NCI-H2196 (cell line): Measurements from ENCODE around the gene ABCC6.
"Not testable (repeated sequence)": the region's sequence is repeated elsewhere in the genome, so short reads cannot be mapped to it uniquely, and the experiment has no call there.

Source experiments
- DNase-seq: peaks from one replicate; lab custom pipeline; 2025; ENCODE audit not compliant: unreplicated experiment; lab: John Stamatoyannopoulos, UW

ABCC6 gene

DNA sequence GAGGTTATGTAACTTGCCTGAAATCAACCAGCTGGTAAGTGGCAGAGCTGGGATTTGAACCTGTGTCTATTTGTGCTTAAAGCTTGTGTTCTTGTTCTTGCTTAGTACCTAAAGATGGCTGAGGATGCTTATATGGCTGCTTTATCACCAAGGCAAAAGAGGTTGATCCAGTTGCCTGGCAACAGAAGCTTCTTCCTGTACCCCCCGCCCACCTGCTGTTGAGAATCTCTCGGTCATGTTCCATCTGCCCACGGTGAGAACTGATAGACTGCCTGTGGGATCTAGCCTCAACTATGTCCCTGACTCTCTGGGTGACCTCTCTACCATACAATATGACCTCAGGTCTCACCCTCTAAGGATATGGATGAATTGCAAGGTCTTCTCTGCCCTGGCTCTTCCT lies 60.7 kb downstream of the ABCC6 start:
- DNase-seq: no peak

DNA sequence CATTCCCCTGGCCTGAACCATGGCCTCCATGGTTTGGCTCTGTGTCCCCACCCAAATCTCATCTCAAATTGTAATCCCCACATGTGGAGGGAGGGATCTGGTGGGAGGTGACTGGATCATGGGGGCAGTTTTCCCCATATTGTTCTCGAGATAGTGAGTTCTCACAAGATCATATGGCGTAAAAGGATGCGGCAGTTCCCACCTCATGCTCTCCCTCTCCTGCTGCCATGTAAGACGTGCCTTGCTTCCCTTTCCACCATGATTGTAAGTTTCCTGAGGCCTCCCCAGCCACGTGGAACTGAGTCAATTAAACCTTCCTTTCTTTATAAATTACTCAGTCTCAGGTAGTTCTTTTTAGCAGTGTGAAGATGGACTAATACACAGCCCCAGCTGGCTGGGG lies 61.5 kb downstream of the ABCC6 start:
- DNase-seq: not testable (repeated sequence)

DNA sequence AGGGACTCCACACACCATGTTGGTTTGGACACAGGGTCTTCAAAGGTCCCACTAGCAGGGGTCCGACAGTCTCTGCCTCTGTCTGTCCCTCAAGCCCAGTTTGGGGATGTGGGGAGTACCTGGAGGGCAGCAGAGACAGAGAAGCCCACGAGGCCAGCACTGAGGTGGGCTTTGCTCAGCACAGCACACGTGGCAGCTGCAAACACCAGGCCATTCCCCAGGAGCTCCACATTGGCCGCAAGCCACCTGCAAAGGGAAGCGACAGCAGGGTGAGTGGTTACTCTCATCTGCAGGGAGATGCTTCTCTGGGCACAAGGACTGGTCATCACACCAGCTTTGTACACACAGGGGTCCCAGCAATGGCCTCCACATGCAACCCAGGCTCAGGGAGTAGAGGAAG lies 62.0 kb downstream of the ABCC6 start:
- DNase-seq: no peak

DNA sequence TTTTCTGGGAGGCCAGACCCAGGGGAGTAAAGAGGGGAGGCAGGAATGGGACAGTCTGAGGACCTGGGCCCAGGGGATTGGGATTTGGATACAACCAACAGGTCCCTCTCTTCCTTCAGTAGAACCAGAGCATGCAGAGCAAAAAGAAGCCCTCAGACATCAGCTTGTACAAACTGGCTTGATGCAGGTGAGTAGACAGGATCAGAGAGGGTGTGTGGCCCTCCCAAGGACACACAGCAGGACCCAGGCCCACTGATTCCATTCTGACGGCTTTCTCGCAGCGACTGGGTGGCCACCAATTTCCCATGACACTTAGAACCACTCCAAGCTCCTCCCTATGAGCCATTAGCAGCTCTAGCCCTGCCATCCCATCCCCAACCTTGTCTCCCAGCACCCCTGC lies 63.6 kb downstream of the ABCC6 start:
- no peak for DNase-seq

DNA sequence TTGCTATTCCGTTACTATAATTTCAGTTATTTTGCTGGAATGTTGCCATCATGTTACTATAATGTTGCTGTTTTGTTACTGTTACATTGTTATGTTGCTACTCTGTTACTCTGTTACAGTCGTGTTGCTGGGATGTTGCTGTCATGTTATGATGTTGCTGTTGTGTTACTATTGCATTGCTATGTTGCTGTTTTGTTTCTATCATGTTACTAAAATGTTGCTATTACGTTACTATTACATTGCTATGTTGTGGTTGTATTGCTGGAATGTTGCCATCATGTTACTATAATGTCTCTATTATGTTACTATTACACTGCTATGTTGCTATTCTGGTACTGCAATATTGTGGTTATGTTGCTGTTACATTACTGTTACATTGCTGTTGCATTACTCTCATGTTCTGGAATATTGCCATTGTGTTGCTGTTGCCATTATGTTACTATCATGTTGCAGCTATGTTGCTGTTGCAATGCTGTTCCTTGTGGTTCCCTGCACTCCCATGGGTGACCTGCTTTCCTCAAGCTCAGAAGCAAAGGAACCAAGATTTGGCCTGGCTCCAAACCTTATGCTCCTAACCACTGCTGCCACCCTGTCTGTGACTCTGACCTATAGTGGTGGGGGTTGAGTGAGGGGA lies 64.4 kb downstream of the ABCC6 start:
- no peak for DNase-seq

DNA sequence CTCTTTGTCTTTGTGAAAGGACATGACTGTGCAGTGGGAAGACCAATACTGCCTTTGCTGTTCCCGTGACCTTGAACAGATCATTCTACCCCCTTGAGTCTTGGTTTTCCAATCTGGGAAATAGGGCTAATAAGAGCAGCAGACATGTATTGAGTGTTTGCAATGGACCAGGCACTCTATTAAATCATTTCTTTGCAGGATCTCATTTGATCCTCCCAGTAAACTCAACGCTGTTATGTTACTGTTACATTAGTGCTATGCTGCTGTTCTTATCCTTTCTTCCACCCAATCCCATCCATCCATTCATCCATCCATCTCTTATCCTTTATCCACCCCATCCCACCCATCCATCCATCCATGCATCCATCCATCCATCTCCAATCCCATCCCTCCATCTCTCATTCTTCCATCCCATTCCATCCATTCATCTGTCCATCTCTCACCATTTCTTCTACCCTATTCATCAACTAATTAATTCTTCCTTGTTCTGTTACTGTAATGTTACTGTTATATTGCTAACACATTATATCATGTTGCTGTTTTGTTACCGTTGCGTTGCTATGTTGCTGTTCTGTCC lies 65.1 kb downstream of the ABCC6 start:
- no peak for DNase-seq

DNA sequence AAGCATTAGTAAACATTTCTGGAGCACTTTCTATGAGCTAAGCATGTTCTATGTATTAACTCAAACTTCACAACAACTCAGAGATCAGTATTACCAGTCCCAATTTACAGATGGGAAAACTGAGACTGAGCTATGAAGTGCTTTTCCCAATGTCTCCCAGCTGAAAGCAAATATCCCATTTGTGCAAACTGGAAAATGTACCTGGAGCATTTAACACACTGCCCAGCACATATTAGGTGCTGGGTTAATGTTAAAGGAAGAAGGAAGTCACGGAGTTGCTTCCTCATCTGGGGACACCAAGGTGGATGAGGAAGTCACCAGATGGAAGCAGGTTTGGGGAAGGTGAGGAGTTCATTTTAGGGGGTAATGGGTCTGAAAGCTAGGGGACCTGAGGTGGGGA lies 66.1 kb downstream of the ABCC6 start:
- DNase-seq: no peak

DNA sequence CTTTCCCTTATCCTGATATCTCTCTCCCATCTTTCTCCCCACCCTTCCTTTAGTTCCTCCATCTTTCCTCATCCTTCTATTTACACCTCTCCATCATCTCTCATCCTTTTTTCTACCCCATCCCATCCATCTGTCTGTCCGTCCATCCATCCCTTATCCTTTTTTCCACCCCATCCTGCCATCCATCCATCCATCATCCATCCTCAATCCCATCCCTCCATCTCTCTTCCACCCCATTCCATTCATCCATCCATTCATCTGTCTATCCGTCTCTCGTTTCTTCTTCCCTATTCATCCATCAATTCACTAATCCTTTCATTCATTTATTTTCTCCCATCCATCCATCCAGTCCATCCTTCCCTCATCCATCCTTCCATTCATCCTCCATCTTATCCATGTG lies 68.1 kb downstream of the ABCC6 start:
- no peak for DNase-seq

DNA sequence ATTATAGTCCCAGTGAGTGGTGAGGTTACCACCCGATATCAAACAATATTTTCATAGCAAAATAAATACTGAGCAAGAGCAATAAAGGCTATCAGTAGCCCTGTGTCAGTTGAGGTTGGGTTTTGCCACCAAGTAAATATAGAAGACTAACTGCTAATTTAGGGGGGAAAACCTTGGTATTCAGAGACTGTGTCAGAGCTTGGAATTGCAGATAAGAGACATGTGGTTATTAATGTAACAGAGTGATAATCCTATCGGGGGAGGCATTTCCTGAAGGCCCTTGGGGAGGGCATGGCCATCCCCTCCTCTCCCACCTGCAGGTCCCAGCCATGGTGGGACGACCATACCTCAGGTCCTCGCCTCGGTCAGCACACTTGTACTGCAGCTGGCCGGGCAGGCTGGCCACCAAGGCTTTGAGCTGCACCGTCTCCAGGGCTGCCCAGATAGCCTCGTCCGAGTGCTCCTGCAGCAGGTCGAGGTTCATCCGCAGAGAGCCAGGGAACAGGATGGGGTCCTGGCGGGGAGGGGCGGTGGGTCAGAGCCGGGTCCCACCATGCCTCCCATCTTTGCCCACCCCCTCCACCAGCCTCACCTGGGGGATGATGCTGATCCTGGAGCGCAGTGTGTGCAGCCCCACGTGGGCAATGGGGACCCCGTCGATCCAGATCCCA lies 68.9 kb downstream of the ABCC6 start:
- no peak for DNase-seq

DNA sequence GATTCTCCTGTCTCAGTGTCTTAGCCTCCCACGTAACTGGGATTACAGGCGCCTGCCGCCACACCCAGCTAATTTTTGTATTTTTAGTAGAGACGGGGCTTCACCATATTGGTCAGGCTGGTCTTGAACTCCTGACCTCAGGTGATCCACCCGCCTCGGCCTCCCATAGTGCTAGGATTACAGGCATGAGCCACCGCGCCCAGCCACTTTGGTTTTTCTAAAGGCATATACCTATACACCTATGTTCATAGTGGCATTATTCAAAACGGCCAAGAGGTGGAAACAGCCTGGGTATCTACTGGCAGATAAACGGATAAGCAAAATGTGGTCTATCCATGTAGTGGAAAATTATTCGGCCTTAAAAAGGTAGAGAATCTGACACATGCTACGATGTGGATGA lies 70.3 kb downstream of the ABCC6 start:
- not testable (repeated sequence) for DNase-seq

DNA sequence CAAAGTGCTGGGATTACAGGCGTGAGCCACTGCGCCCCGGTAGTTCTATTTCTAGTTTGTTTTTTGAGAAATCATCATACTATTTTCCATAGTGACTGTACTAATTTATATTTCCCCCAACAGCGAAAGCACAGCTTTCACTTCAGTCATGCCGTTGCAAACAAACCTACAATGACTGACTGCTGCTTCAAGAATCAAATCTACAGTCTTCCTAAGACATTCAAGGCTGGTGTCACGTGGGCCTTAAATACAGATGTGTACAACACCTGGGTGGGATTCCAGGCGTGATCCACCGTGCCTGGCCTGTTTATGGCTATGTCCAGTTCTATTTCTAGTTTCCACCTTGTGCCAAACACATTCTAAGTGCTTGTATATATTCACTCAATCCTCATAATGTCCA lies 72.0 kb downstream of the ABCC6 start:
- no peak for DNase-seq

DNA sequence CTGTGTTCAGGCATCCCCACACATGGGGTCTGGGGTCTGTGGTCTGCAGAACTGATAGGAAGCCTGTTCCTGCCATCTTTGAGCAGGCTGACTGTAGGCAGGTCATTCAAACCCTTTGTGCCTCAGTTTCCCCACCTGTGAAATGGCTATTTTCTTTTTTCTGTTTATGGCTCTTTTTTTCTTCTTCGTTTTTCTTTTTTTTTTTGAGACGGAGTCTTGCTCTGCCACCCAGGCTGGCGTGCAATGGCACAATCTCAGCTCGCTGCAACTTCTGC lies 72.5 kb downstream of the ABCC6 start:
- no peak for DNase-seq

DNA sequence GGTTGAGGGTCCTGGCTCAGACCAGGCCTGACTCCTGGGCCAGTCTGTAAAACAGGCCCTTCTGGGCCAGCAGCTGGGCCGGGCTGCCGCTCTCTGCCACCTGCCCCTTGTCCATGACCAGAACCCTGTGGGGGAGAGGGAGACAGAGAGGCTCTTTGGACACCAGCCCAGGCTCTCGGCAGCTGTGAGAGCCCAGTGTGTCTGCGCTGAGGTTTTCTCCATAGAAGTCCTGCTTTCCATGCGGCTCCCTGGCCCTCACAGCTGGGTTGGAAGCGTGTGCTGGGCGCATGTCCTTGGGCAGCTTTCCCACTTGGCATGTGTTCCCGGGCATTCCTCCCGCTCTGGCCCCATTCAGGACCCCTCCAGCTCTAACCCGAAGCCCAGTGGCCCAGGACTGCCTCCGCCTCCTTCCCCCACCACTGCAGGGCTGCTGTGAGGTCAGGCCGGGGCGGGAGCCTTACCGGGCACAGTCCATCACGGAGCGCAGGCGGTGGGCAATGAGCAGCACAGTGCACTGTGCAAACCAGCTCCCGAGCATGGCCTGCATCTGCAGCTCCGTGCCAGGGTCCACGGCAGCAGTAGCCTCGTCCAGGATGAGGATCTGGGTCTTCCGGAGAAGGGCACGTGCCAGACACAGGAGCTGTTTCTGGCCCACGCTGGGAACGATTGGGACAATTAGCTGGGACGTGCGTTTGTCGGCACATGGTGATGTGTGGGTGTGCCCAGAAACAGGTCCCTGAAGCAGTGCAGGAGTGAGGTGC lies 73.0 kb downstream of the ABCC6 start:
- DNase-seq: peak; percentile 86

DNA sequence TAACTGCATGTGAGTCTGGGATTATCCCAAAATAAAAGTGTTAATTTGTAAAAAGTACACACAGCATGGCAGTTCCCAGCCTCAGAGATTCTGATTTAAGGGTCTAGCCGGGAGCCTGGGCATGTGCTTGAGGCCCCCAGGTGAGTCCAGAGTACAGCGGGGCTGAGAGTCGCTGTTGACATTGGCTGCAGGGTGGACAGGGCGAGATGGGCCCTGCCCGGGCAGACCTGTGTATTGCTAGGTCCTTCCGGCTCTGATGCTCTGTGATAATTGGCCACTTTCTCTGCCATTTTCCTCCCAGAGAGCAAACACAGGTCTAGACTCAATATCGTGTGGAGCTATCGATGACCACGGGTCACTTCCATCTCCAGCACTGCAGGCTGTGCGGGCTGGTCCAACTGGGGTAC lies 73.6 kb downstream of the ABCC6 start:
- no peak for DNase-seq

DNA sequence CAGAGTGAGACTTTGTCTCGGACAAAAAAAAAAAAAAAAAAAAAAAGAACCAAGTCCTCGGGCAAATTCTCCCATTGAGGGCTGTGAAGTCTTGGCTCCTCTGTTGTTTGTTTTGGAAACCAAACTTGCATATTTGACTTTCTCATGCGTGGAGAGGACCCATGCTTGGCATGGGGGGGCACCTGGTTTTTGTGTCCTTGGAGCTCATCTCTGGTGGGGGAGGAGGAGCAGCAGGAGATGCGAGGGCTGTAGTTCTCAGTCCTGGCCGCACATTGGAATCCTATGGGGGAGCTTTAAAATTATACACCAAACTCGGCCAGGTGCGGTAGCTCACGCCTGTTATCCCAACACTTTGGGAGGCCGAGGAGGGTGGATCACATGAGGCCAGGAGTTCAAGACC lies 74.5 kb downstream of the ABCC6 start:
- DNase-seq: peak; percentile 16

DNA sequence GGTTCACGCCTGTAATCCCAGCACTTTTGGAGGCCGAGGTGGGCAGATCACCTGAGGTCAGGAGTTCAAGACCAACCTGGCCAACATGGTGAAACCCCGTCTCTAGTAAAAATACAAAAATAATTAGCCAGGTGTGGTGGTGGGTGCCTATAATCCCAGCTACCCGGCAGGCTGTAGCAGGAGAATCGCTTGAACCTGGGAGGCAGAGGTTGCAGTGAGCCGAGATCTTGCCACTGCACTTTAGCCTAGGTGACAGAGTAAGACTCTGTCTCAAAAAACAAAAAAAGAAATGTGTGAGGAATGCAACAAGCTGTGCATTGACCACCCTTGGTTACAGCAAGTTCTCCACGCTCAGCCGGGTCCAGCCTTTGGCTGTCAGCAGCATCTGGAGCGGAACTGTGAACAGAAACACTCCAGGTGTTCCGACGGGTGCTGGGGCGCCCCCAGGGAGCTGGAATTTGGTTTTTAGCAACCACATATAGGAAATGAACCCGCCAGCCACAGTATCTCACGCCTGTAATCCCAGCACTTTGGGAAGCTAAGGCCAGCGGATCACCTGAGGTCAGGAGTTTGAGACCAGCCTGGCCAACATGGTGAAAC lies 75.2 kb downstream of the ABCC6 start:
- DNase-seq: not testable (repeated sequence)

DNA sequence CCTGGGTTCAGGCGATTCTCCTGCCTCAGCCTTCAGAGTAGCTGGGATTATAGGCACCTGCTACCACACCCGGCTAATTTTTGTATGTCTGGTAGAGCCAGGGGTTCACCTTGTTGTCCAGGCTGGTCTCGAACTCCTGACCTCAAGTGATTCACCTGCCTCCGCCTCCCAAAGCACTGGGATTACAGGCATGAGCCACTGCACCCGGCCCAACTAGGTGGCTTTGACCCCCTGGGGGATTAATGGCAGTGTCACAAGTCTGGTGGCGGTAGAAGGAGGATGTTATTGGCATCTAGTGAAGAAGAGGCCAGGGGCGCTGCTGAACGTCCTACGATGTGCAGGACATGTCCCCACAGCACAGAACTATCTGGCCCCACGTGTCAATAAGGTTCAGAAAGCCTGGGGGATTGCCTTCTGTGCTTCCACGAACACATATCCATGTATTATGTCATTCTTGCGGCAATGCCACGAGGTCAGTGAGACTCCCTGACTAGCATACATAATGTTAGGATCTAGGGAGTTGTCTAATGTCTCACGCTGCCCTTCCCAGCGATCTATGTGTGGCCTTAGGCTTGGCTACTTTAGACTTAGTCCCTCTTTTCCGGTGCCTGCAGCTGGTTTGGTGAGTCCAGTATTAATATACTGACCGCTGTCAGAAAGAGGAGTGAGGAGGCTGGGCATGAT lies 75.8 kb downstream of the ABCC6 start:
- DNase-seq: no peak

DNA sequence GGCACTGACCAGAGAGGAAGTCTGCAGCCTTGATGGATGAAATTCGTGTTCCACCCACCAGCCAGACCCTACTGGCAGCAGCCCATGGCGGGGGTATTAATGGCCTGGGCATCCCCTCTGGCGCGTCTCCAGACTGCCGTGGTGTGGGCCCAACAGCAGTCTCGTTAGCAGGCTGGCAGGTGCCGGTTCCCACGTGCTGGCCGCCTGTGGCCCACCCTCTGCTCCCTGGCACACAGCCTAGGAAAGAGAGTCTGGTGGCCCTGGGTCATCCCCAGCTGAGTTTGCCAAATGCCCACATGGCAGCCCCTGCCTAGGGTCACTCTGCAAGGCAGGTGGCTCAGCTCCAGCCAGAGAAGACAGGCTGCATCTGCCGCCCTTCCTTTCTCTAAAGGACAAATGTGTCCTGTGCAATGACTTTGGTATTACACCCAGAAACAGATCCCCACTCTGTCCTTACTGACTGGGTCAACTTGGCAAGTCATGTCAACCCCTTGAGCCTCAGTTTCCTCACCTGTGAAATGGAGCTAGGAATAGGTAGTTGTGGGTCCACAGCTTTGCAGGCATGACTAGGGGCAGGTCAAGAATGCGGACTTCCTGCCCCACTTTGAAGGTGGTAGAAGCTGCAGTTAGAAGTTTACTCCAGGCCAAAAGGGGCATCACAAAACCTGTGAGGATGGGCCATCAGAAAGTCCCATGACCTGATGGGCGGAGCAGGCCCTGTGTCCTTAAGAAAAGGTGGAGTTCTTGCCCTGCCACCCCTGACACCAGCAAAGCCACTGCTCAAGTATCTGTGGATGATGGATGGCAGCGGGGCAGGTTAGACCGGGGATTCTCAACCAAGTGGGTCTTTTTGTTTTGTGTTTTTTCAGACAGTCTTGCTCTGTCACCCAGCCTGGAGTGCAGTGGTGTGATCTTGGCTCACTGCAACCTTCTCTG lies 76.6 kb downstream of the ABCC6 start:
- DNase-seq: peak; percentile 15

DNA sequence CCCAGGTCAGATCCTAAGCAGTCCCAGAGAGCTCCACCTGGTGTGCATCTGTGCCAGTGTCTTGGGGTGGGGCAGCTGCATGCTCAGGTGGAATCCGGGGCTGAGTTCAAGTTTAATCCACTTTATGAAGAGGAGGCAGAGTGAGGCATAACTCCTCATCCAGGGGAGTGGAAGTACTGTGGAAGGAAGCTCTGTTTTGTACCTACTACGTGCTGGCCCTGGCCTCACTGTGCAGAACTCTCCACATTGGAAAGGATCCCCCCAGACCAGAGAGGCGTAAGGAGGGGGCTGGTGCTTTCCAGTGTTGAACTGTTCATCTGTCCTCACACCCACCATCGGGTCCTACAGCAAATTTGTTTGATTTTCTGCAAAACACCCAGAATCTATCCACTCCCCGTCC lies 78.0 kb downstream of the ABCC6 start:
- DNase-seq: no peak

DNA sequence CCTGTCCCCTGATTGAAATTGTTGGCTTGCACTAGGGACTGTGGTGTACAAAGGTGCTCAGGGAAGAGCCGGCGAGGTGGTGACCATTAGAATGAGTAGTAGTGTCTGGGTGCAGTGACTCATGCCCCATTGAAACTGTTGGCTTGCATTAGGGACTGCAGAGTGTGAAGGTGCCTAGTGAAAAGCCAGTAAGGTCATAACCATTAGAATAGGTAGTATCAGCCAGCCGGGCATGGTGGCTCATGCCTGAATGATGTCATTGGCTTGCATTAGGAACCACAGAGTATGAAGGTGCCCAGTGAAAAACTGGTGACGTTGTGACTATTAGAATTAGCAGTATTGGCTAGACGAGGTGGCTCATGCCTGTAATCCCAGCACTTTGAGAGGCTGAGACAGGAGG lies 78.9 kb downstream of the ABCC6 start:
- peak; percentile 12 for DNase-seq
